Loucy (cell line): ENCODE results near the gene SMC3.
"Not testable (repeated sequence)": the region's sequence is repeated elsewhere in the genome, so short reads cannot be mapped to it uniquely, and the experiment has no call there.

ENCODE experiments used
- H2AFZ ChIP-seq: fragments of 200-600 bp; sonication (generic); 2 replicates; pipeline ENCODE4 v1.6.0; 2016; ENCODE audit warnings: antibody characterized with exemption, mild to moderate bottlenecking, low read length, moderate library complexity
- H3F3A ChIP-seq: fragments of 200-600 bp; 2 replicates; pipeline ENCODE4 v1.6.0; 2016; ENCODE audit warnings: antibody characterized with exemption, low read depth, mild to moderate bottlenecking
- H3K27me3 ChIP-seq: fragments of 200-600 bp; sonication (generic); 2 replicates; pipeline ENCODE4 v1.6.1; 2014; ENCODE audit warnings: low read length, mild to moderate bottlenecking; ENCODE audit not compliant: insufficient read depth, poor library complexity, severe bottlenecking
- H3K36me3 ChIP-seq: fragments of 200-600 bp; sonication (generic); 2 replicates; pipeline ENCODE4 v1.6.1; 2016; ENCODE audit warnings: low read length; ENCODE audit not compliant: insufficient read depth
- H3K4me1 ChIP-seq: fragments of 200-600 bp; sonication (generic); 2 replicates; pipeline ENCODE4 v1.5.1; 2014; ENCODE audit warnings: low read length, mild to moderate bottlenecking; ENCODE audit not compliant: insufficient read depth, poor library complexity, severe bottlenecking
- H3K4me2 ChIP-seq: fragments of 200-600 bp; sonication (generic); 2 replicates; pipeline ENCODE4 v1.6.0; 2014; ENCODE audit warnings: antibody characterized with exemption, low read length, low read depth, mild to moderate bottlenecking; ENCODE audit not compliant: poor library complexity, severe bottlenecking
- H3K4me3 ChIP-seq: fragments of 200-600 bp; sonication (generic); 2 replicates; pipeline ENCODE4 v1.5.1; 2014; ENCODE audit warnings: low read length, mild to moderate bottlenecking, mixed read lengths; ENCODE audit not compliant: poor library complexity, severe bottlenecking
- H3K79me2 ChIP-seq: fragments of 200-600 bp; sonication (generic); 2 replicates; pipeline ENCODE4 v1.6.1; 2014; ENCODE audit warnings: low read length; ENCODE audit not compliant: insufficient read depth
- H3K9ac ChIP-seq: fragments of 200-600 bp; sonication (generic); 2 replicates; pipeline ENCODE4 v1.6.0; 2014; ENCODE audit warnings: mild to moderate bottlenecking, low read depth, low read length, moderate library complexity; ENCODE audit not compliant: poor library complexity, severe bottlenecking
- H3K9me2 ChIP-seq: fragments of 200-600 bp; sonication (generic); replicated peaks from 2 replicates; pipeline ENCODE4 v1.6.1; 2016; ENCODE audit warnings: low read depth, low read length, mixed read lengths
- H3K9me3 ChIP-seq: fragments of 200-600 bp; sonication (generic); 2 replicates; pipeline ENCODE4 v1.6.1; 2014; ENCODE audit warnings: mild to moderate bottlenecking, antibody characterized with exemption, low read length, low read depth; ENCODE audit not compliant: insufficient read depth
- H4K20me1 ChIP-seq: fragments of 200-600 bp; sonication (generic); 2 replicates; pipeline ENCODE4 v1.6.0; 2014; ENCODE audit warnings: antibody characterized with exemption, low read length, mild to moderate bottlenecking; ENCODE audit not compliant: insufficient read depth, poor library complexity, severe bottlenecking
- CTCF ChIP-seq: fragments of 200-600 bp; sonication (generic); conservative IDR thresholded peaks from 2 replicates; pipeline ENCODE4 v1.5.1; 2014; ENCODE audit warnings: mild to moderate bottlenecking, antibody characterized with exemption, low read length
- EZH2phosphoT487 ChIP-seq: fragments of 200-600 bp; IDR thresholded peaks from 2 replicates; pipeline ENCODE4 v1.6.1; 2018; ENCODE audit warnings: antibody characterized with exemption, mild to moderate bottlenecking, moderate library complexity, borderline replicate concordance

The SMC3 gene

GRCh38 chr10:110610308-110610774 is 42.8 kb downstream of the SMC3 start:
- H2AFZ ChIP-seq = no peak overlapping the region
- no peak overlapping the region for H3K4me3 ChIP-seq
- peaks cover 8% of the 10 kb centered on the region; the same call in 1 of the 2 replicates for H3K36me3 ChIP-seq
- no peaks in the 10 kb centered on the region for H3K27me3 ChIP-seq
- no peaks in the 10 kb centered on the region for H3K9me3 ChIP-seq
- no peaks in the 10 kb centered on the region for H3K9me2 ChIP-seq
- H4K20me1 ChIP-seq = no peaks in the 10 kb centered on the region
- no peaks in the 10 kb centered on the region for H3K4me1 ChIP-seq
- no peak overlapping the region for H3K9ac ChIP-seq
- no peak overlapping the region for H3K4me2 ChIP-seq
- no peaks in the 10 kb centered on the region for H3F3A ChIP-seq
- H3K79me2 ChIP-seq = no peaks in the 10 kb centered on the region
- TF ChIP-seq CTCF = peak; percentile 95
- TF ChIP-seq EZH2phosphoT487 = no peak

DNA sequence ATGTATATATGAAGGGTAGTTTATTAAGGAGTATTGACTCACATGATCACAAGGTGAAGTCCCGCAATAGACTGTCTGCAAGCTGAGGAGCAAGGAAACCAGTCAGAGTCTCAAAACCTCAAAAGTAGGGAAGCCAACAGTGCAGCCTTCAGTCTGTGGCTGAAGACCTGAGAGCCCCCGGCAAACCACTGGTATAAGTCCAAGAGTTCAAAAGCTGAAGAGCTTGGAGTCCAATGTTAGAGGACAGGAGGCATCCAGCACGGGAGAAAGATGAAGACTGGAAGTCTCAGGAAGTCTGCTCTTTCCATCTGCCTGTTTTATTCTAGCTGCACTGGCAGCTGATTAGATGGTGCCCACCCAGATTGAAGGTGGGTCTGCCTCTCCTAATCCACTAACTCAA is 43.3 kb downstream of the SMC3 start:
- not testable (repeated sequence) for H3K79me2 ChIP-seq, H3K9ac ChIP-seq, H3K27me3 ChIP-seq, H3K4me1 ChIP-seq, H3K4me3 ChIP-seq, H3K9me3 ChIP-seq, H2AFZ ChIP-seq, H3K9me2 ChIP-seq, H4K20me1 ChIP-seq, H3K36me3 ChIP-seq, H3F3A ChIP-seq, H3K4me2 ChIP-seq

- no peaks in the 10 kb centered on the region for H3K9me3 ChIP-seq
- no peaks in the 10 kb centered on the region for H3K27me3 ChIP-seq
- H3K4me2 ChIP-seq = no peak overlapping the region
- no peaks in the 10 kb centered on the region for H3K36me3 ChIP-seq
- H3K4me3 ChIP-seq = no peak overlapping the region
- H3K4me1 ChIP-seq = no peaks in the 10 kb centered on the region
- no peaks in the 10 kb centered on the region for H3K9me2 ChIP-seq
- H4K20me1 ChIP-seq = no peaks in the 10 kb centered on the region
- H3F3A ChIP-seq = no peaks in the 10 kb centered on the region
- no peaks in the 10 kb centered on the region for H3K79me2 ChIP-seq
- no peak overlapping the region for H3K9ac ChIP-seq
- no peak overlapping the region for H2AFZ ChIP-seq
- no peak for TF ChIP-seq CTCF
- no peak for TF ChIP-seq EZH2phosphoT487
These were observed 44.6 kb downstream of the SMC3 start for GRCh38 chr10:110612087-110612486.

- Histone ChIP-seq H3F3A (no peaks in the 10 kb centered on the region), H3K27me3 (no peaks in the 10 kb centered on the region)
These were observed 45.1 kb downstream of the SMC3 start for GRCh38 chr10:110612629-110613028.

More at GRCh38 chr10:110612629-110613028, 45.1 kb downstream of the SMC3 start:
- Histone ChIP-seq H2AFZ (no peak overlapping the region), H3K9ac (no peak overlapping the region), H4K20me1 (no peaks in the 10 kb centered on the region), H3K9me3 (no peaks in the 10 kb centered on the region), H3K9me2 (no peaks in the 10 kb centered on the region), H3K4me3 (no peak overlapping the region), H3K79me2 (no peaks in the 10 kb centered on the region), H3K36me3 (no peaks in the 10 kb centered on the region), H3K4me2 (no peak overlapping the region), H3K4me1 (no peaks in the 10 kb centered on the region)
- no peak for TF ChIP-seq CTCF
- no peak for TF ChIP-seq EZH2phosphoT487
